SK-N-SH (cell line): ENCODE measurements around the gene ZNF892.

ENCODE experiments used
- CTCF ChIP-seq: fragments of 200-600 bp; sonication (generic); IDR thresholded peaks from 2 replicates; pipeline ENCODE4 v1.6.1; 2017; ENCODE audit warnings: antibody characterized with exemption, mild to moderate bottlenecking, moderate library complexity
- EP300 ChIP-seq, 2 experiments: IDR thresholded peaks; 2 replicates each; pipeline versions ENCODE4 v1.4.0 to v1.6.1; 2012; ENCODE audit warnings: borderline replicate concordance in 1 of 2, low read depth in 1 of 2, low read length in 1 of 2
- GATA2 ChIP-seq: sonication (generic); formaldehyde crosslinking; IDR thresholded peaks from 2 replicates; pipeline ENCODE4 v1.5.0; 2020; ENCODE audit warnings: mild to moderate bottlenecking, missing genetic modification reagents
- JUND ChIP-seq: IDR thresholded peaks from 2 replicates; pipeline ENCODE4 v1.4.0; 2012
- MAX ChIP-seq: IDR thresholded peaks from 2 replicates; pipeline ENCODE4 v1.4.0; 2012; ENCODE audit warnings: low read depth
- REST ChIP-seq: IDR thresholded peaks from 2 replicates; pipeline ENCODE4 v1.6.1; 2012; ENCODE audit warnings: mild to moderate bottlenecking, low read depth, low read length, moderate library complexity
- RXRA ChIP-seq: IDR thresholded peaks from 2 replicates; pipeline ENCODE4 v1.4.0; 2012; ENCODE audit warnings: low read depth, mild to moderate bottlenecking, borderline replicate concordance
- SMC3 ChIP-seq: IDR thresholded peaks from 2 replicates; pipeline ENCODE4 v1.6.1; 2012; ENCODE audit warnings: low read depth, low read length, improper control_type of control experiment
- TEAD4 ChIP-seq: IDR thresholded peaks from 2 replicates; pipeline ENCODE4 v1.4.0; 2012; ENCODE audit warnings: mild to moderate bottlenecking, borderline replicate concordance; ENCODE audit not compliant: insufficient read depth
- USF2 ChIP-seq: fragments of 150-350 bp; IDR thresholded peaks from 2 replicates; pipeline ENCODE4 v1.6.1; 2017; ENCODE audit warnings: antibody characterized with exemption, low read length, low read depth, borderline replicate concordance
- YY1 ChIP-seq: IDR thresholded peaks from 2 replicates; pipeline ENCODE4 v1.4.0; 2012; ENCODE audit warnings: low read depth, mild to moderate bottlenecking

GRCh38 chr2:95234816-95235215, 27.5 kb downstream of the ZNF892 start:
- TF ChIP-seq CTCF (no peak), USF2 (no peak), JUND (no peak), TEAD4 (no peak), MAX (no peak), SMC3 (no peak), YY1 (no peak), GATA2 (CRISPR knock-in tag) (no peak), RXRA (no peak), REST (no peak), EP300 (IDR thresholded peaks at IDR 0.05; ENCODE audit: borderline replicate concordance in 1 of 2, low read depth in 1 of 2, low read length in 1 of 2) (no peak)
